Osteoblast (primary cell): ENCODE data around the gene GLRX. TPM values are rescaled to one million over a fixed set of nuclear protein-coding genes. Genes with fewer than 3 reads are reported as not detected.
"Not testable (repeated sequence)": the region's sequence is repeated elsewhere in the genome, so short reads cannot be mapped to it uniquely, and the experiment has no call there.

Experiments used
- DNase-seq: peaks from one replicate; pipeline ENCODE4 v3.0.0; 2011; ENCODE audit warnings: low spot score, mixed read lengths; ENCODE audit not compliant: insufficient read length; ENCODE audit errors: missing footprints
- H2AFZ ChIP-seq: 2 replicates; pipeline ENCODE4 v1.6.0; 2011; ENCODE audit warnings: mild to moderate bottlenecking, low read length
- H3K27ac ChIP-seq: 2 replicates; pipeline ENCODE4 v1.5.1; 2011; ENCODE audit warnings: mild to moderate bottlenecking, low read depth, low read length, moderate library complexity
- H3K27me3 ChIP-seq: 2 replicates; pipeline ENCODE4 v1.6.0; 2012; ENCODE audit warnings: mild to moderate bottlenecking, control low read depth, inconsistent platforms, low read length, moderate library complexity; ENCODE audit not compliant: insufficient read depth
- H3K36me3 ChIP-seq: 2 replicates; pipeline ENCODE4 v1.5.1; 2011; ENCODE audit warnings: mild to moderate bottlenecking, low read length, control low read depth, moderate library complexity; ENCODE audit not compliant: insufficient read depth
- H3K4me1 ChIP-seq: 2 replicates; pipeline ENCODE4 v1.5.1; 2011; ENCODE audit warnings: mild to moderate bottlenecking, low read length, control low read depth, moderate library complexity; ENCODE audit not compliant: insufficient read depth
- H3K4me2 ChIP-seq: 2 replicates; pipeline ENCODE4 v1.6.0; 2011; ENCODE audit warnings: mild to moderate bottlenecking, low read length; ENCODE audit not compliant: insufficient read depth
- H3K4me3 ChIP-seq: fragments of 200-600 bp; sonication (generic); 3 replicates; pipeline ENCODE4 v1.5.1; 2012; ENCODE audit warnings: mild to moderate bottlenecking, low read length, inconsistent platforms; ENCODE audit not compliant: insufficient read depth
- H3K79me2 ChIP-seq: 2 replicates; pipeline ENCODE4 v1.6.0; 2012; ENCODE audit warnings: mild to moderate bottlenecking, low read length, control low read depth, inconsistent platforms; ENCODE audit not compliant: insufficient read depth
- H3K9me3 ChIP-seq: 2 replicates; pipeline ENCODE4 v1.5.1; 2011; ENCODE audit warnings: low read depth, low read length, control low read depth
- H4K20me1 ChIP-seq: 2 replicates; pipeline ENCODE4 v1.6.0; 2012; ENCODE audit warnings: mild to moderate bottlenecking, low read length, control low read depth; ENCODE audit not compliant: insufficient read depth
- CTCF ChIP-seq: IDR thresholded peaks from 2 replicates; pipeline ENCODE4 v1.5.1; 2011; ENCODE audit warnings: mild to moderate bottlenecking, low read depth, low read length, moderate library complexity; ENCODE audit errors: extremely low read depth
- total RNA-seq: library from RNA; depleted of rRNA; stranded (reverse); fragments of >200 nt; gene quantifications from 2 replicates; pipeline ENCODE4 v1.2.3, GENCODE V29; 2012

The GLRX gene
- total RNA-seq, result 59.0 and 77.2 TPM in 2 replicates

GRCh38 chr5:95822542-95823181 lies at the start of gene GLRX:
GLRX (minus strand) TSS chr5:95822726; CDS start chr5:95822662, 64 bp downstream.
- no peak for TF ChIP-seq CTCF
- Histone ChIP-seq H3K4me3 (peak within 1 kb of the TSS; percentile 82), H3K36me3 (no peaks in the 10 kb centered on the region), H2AFZ (peak within 1 kb of the TSS; percentile 75), H3K9me3 (no peaks in the 10 kb centered on the region), H4K20me1 (peaks cover 12% of the 10 kb centered on the region), H3K27ac (peak within 1 kb of the TSS; percentile 98), H3K79me2 (peaks cover 48% of the 10 kb centered on the region), H3K4me1 (peaks cover 53% of the 10 kb centered on the region), H3K27me3 (no peaks in the 10 kb centered on the region), H3K4me2 (peak within 1 kb of the TSS; percentile 98)
- DNase-seq, result peak; percentile 88

- no peak overlapping the region for H3K4me2 ChIP-seq
These were observed 48.8 kb upstream of the GLRX start for GRCh38 chr5:95871146-95871806.

GRCh38 chr5:95870105-95870672 lies 47.7 kb upstream of the GLRX start:
- no peaks in the 10 kb centered on the region for H3K79me2 ChIP-seq
- no peaks in the 10 kb centered on the region for H3K9me3 ChIP-seq
- peak overlapping the region; percentile 57 for H3K4me2 ChIP-seq
- peak overlapping the region; percentile 85 for H2AFZ ChIP-seq
- no peaks in the 10 kb centered on the region for H3K27me3 ChIP-seq
- peaks cover 29% of the 10 kb centered on the region for H3K4me1 ChIP-seq
- no peaks in the 10 kb centered on the region for H3K36me3 ChIP-seq
- no peak for TF ChIP-seq CTCF
- H3K4me3 ChIP-seq, result peak overlapping the region; percentile 8
- no peaks in the 10 kb centered on the region for H4K20me1 ChIP-seq
- peak overlapping the region; percentile 88 for H3K27ac ChIP-seq
- peak; percentile 57 for DNase-seq

More at GRCh38 chr5:95871146-95871806, 48.8 kb upstream of the GLRX start:
- TF ChIP-seq CTCF, result no peak
- Histone ChIP-seq H3K36me3 (no peaks in the 10 kb centered on the region), H3K79me2 (no peaks in the 10 kb centered on the region), H2AFZ (peak overlapping the region; percentile 85), H3K4me1 (peaks cover 24% of the 10 kb centered on the region), H3K9me3 (no peaks in the 10 kb centered on the region), H4K20me1 (no peaks in the 10 kb centered on the region), H3K4me3 (no peak overlapping the region), H3K27me3 (no peaks in the 10 kb centered on the region), H3K27ac (no peak overlapping the region)
- no peak for DNase-seq

- H4K20me1 ChIP-seq, DNase-seq, H3K4me2 ChIP-seq, H3K36me3 ChIP-seq, H3K9me3 ChIP-seq, H2AFZ ChIP-seq, H3K4me3 ChIP-seq, H3K79me2 ChIP-seq, H3K27me3 ChIP-seq: not testable (repeated sequence)
- Histone ChIP-seq H3K4me1 (peaks cover 38% of the 10 kb centered on the region), H3K27ac (peak overlapping the region; percentile 50)
These were observed 46.8 kb upstream of the GLRX start for GRCh38 chr5:95869173-95869855.
